Measurements from ENCODE around the gene FHIT.

FHIT gene

GRCh38 chr3:61177450-61177849, 73.8 kb downstream of the FHIT start:
- no peak for TF ChIP-seq CTCF (IDR thresholded peaks at IDR 0.05)
- no peak overlapping the region for H3K4me3 ChIP-seq (ENCODE audit: low read depth, low read length)

GRCh38 chr3:61173676-61174075, 77.6 kb downstream of the FHIT start:
- no peak for TF ChIP-seq CTCF (IDR thresholded peaks at IDR 0.05)
- Histone ChIP-seq H3K27ac (no peak overlapping the region), H3K4me2 (ENCODE audit: low read length) (no peak overlapping the region), H3K4me3 (ENCODE audit: low read depth, low read length) (no peak overlapping the region), H2AFZ (no peak overlapping the region), H3K79me2 (peaks cover 2% of the 10 kb centered on the region), H3K9ac (no peak overlapping the region), H3K9me3 (ENCODE audit: control insufficient read depth, low read length) (no peaks in the 10 kb centered on the region), H3K36me3 (ENCODE audit: control insufficient read depth, insufficient read depth, low read length) (no peaks in the 10 kb centered on the region), H3K4me1 (no peaks in the 10 kb centered on the region), H3K27me3 (ENCODE audit: control insufficient read depth, insufficient read depth, low read length) (no peaks in the 10 kb centered on the region)

More at GRCh38 chr3:61177450-61177849, 73.8 kb downstream of the FHIT start:
- Histone ChIP-seq H3K79me2 (peaks cover 10% of the 10 kb centered on the region), H3K4me1 (peaks cover under 1% of the 10 kb centered on the region), H3K9ac (no peak overlapping the region), H3K27me3 (ENCODE audit: control insufficient read depth, insufficient read depth, low read length) (no peaks in the 10 kb centered on the region), H3K4me2 (ENCODE audit: low read length) (no peak overlapping the region), H3K36me3 (ENCODE audit: control insufficient read depth, insufficient read depth, low read length) (no peaks in the 10 kb centered on the region), H2AFZ (no peak overlapping the region), H3K9me3 (ENCODE audit: control insufficient read depth, low read length) (no peaks in the 10 kb centered on the region), H3K27ac (no peak overlapping the region)

- no peaks in the 10 kb centered on the region for H3K36me3 ChIP-seq (ENCODE audit: control insufficient read depth, insufficient read depth, low read length)
- H2AFZ ChIP-seq = peak overlapping the region; percentile 4
- peak; percentile 45 for TF ChIP-seq CTCF (IDR thresholded peaks at IDR 0.05)
- no peak overlapping the region for H3K9ac ChIP-seq
- peaks cover 2% of the 10 kb centered on the region for H3K79me2 ChIP-seq
- H3K4me1 ChIP-seq = no peaks in the 10 kb centered on the region
- no peak overlapping the region for H3K4me3 ChIP-seq (ENCODE audit: low read depth, low read length)
- H3K9me3 ChIP-seq (ENCODE audit: control insufficient read depth, low read length) = no peaks in the 10 kb centered on the region
- no peaks in the 10 kb centered on the region for H3K27me3 ChIP-seq (ENCODE audit: control insufficient read depth, insufficient read depth, low read length)
- no peak overlapping the region for H3K27ac ChIP-seq
- no peak overlapping the region for H3K4me2 ChIP-seq (ENCODE audit: low read length)
These were observed 78.6 kb downstream of the FHIT start for GRCh38 chr3:61172684-61173083.

- Histone ChIP-seq H3K4me1 (no peaks in the 10 kb centered on the region), H3K4me2 (ENCODE audit: low read length) (no peak overlapping the region), H3K4me3 (ENCODE audit: low read depth, low read length) (no peak overlapping the region), H3K36me3 (ENCODE audit: control insufficient read depth, insufficient read depth, low read length) (no peaks in the 10 kb centered on the region), H3K27me3 (ENCODE audit: control insufficient read depth, insufficient read depth, low read length) (no peaks in the 10 kb centered on the region), H3K9ac (no peak overlapping the region), H3K27ac (no peak overlapping the region), H3K9me3 (ENCODE audit: control insufficient read depth, low read length) (no peaks in the 10 kb centered on the region), H2AFZ (no peak overlapping the region), H3K79me2 (peaks cover 2% of the 10 kb centered on the region)
- no peak for TF ChIP-seq CTCF (IDR thresholded peaks at IDR 0.05)
These were observed 79.0 kb downstream of the FHIT start for GRCh38 chr3:61172203-61172602.

GRCh38 chr3:61169621-61170251, 81.5 kb downstream of the FHIT start:
- no peak overlapping the region for H3K4me3 ChIP-seq (ENCODE audit: low read depth, low read length)
- no peak overlapping the region for H3K4me2 ChIP-seq (ENCODE audit: low read length)
- H3K27me3 ChIP-seq (ENCODE audit: control insufficient read depth, insufficient read depth, low read length) = no peaks in the 10 kb centered on the region
- H3K4me1 ChIP-seq = no peaks in the 10 kb centered on the region
- no peak overlapping the region for H2AFZ ChIP-seq
- no peaks in the 10 kb centered on the region for H3K36me3 ChIP-seq (ENCODE audit: control insufficient read depth, insufficient read depth, low read length)
- H3K9ac ChIP-seq = no peak overlapping the region
- no peaks in the 10 kb centered on the region for H3K79me2 ChIP-seq
- no peak for TF ChIP-seq CTCF (IDR thresholded peaks at IDR 0.05)
- H3K27ac ChIP-seq = no peak overlapping the region
- H3K9me3 ChIP-seq (ENCODE audit: control insufficient read depth, low read length) = no peaks in the 10 kb centered on the region
